ENCODE data around the gene MYO10.

Gene MYO10

DNA sequence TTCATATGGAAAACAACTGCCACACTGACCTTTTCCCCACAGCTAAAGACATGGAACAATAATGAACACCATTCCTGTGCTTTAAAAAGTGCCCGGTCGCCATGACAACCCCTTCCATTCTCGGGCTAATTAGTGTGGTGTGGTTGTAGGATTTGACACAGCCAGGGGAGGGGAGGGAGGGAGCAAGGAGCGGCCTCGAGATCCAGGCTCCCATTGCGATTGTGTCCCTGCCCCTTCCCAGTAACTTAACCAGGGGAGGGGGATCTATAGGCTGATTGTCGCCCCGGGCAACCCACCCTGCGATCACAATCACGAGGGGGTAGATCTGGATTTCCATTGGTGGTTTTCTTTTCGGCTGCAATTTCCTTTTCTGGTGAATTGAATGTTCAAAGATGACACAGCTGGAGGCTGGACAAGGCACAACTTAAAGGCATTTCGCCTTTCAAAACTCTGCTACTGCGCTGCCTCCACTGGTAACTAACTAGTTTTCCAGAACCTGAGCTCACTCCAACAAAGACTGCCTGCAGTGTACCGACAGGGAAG lies 222.6 kb downstream of the MYO10 start:
- no peak for DNase-seq (ENCODE audit: low read depth in 2 of 2)

GRCh38 chr5:16712620-16713019 lies 223.5 kb downstream of the MYO10 start:
- DNase-seq (ENCODE audit: low read depth in 2 of 2) = no peak

DNA sequence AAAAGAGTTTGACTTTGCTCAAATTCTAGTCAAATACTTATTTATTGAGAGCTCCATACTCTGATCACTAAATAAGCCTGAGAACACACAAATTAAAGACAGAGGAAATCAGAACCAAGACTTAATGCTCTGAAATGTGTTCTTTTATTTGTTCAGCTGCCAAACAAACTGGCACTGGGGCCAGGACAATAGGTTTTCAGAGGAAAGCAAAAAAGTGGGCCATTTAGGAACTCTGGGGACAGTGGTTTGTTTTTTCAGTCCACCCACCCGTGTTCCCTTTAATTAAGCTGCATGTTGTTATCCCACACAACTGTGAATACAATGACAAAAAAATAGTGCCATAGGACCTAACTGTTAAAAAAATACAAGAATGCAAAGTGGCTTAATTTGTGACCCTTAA lies 223.9 kb downstream of the MYO10 start:
- no peak for DNase-seq (ENCODE audit: low read depth in 2 of 2)

GRCh38 chr5:16709691-16710433 lies 226.2 kb downstream of the MYO10 start:
- DNase-seq (ENCODE audit: low read depth in 2 of 2) = no peak

DNA sequence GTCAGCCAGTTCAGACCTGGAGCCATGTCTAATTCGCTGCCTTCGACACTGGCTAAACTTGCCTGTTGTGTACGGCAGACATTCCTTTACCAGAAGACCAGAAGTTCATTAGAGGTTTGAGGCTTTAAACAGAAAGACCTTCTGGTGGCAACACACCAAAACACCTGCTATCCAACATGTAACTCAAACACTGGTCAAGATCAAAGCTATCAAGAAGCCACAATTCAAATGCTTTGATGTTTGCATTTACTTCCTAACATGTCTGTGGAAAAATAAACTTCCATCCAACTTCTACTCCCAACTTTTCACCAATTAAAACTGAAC lies 228.3 kb downstream of the MYO10 start:
- DNase-seq (ENCODE audit: low read depth in 2 of 2) = no peak

DNA sequence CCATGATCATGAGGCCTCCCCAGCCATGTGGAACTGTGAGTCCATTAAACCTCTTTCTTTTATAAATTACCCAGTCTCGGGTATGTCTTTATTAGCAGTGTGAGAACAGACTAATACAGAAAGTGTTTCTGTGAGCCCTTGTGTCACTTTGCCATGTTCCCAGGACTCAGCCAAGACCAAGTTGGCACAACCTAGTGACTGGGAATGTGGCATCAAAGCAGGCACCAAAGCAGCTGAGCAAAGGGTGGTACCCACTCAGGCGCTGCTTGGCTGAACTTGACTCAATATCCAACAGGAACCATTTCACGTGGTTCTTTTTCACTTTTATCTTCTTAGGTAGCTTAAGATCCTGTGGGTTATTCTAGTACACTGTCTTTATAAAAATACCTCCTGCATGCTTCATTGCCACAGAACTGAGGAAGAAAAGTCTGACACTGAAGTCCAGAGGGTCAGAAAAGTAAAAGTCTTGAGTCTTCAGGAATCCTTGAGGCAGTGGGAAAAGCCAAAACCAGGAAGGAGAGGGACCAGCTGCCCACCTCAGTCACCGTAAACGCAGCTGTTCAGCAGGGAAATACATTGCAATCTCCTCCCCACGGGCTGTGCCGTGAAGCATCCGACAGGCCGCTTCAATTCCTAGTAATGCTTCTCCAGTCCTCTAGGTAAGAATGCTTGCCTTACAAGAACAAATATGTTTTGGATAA lies 228.8 kb downstream of the MYO10 start:
- DNase-seq (ENCODE audit: low read depth in 2 of 2) = no peak

DNA sequence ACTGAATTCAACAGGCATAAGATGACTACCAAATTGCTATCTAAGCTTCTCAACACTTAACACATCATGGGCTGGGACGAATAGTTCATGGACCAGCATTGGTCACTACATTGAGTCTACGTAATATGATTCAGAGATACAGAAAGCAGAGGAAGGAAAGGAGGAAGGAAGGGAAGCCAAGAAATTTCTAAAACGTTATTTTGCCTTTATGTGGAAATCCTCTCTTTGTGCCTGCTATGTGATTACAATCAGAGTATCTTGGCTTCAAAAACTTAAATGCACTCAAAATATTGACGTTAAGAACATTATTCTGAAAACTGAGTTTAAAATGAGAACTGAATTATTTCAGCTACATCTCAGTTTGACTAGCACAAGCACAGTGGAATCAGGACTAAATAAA lies 231.1 kb downstream of the MYO10 start:
- no peak for DNase-seq (ENCODE audit: low read depth in 2 of 2)

- no peak for DNase-seq (ENCODE audit: low read depth in 2 of 2)
Measured at GRCh38 chr5:16702964-16703363, 233.1 kb downstream of the MYO10 start.

DNA sequence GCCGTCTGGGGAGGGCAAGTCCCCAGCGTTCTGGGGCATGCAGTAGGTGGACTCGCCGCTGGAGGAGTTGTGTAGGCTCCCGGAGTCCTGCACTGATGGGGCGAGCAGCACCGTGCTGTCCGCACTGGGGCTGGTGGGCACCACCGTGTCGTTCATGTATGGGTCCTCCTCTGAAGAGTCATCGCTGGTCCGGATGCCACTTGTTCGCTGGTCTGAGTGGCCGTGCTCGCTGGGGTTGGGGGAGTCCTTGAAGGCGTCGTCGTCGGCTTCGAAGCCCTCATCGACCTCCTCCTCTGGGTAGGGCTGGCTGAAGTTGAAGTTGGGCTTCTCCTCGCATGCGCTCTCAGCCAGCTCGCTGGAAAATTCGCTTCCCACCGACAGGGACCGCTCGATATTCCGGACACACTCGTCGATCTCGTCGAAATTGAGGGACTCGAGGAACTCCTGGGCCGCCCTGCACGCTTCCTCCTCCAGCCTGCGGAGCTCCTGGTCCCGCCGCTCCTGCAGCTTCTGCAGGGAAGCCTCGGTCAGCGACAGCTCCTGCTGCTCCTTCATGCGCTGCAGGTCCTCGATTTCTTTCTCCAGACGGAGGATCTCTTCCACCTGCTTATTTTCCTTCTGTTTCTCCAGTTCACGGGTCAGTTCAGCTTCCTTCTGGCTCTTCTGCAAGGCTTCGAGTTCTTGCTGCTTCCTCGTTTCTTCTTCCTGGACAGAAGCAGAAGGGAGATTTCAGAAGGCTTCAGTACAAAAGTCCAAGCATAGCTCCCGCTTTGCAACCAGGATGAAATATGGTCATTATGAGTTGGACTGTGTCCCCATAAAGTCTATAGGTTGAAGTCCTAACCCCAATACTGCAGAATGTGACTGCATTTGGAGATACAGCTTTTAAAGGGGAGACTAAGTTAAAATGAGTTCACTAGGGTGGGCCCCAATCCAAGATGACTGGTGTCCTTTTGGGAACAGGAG lies 234.7 kb downstream of the MYO10 start:
- DNase-seq (ENCODE audit: low read depth in 2 of 2) = no peak

DNA sequence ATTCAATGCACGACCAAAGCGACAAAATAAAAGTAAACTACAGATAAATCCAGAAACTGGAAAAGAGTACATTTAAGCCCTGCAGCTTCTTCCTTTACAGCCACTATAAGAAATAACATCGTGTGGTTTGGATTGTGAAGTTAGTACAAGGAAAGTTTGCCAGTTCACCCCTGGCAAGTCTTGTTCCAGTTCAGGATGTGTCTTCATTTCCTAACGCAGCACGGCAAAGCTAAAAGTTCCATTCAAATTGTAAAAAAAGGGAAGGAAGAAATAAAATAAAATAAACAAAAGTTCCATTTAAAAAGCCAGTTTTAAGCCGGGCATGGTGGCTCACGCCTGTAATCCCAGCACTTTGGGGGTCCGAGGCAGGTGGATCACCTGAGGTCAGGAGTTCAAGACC lies 236.0 kb downstream of the MYO10 start:
- no peak for DNase-seq (ENCODE audit: low read depth in 2 of 2)

GRCh38 chr5:16695779-16696178 lies 240.3 kb downstream of the MYO10 start:
- no peak for DNase-seq (ENCODE audit: low read depth in 2 of 2)

DNA sequence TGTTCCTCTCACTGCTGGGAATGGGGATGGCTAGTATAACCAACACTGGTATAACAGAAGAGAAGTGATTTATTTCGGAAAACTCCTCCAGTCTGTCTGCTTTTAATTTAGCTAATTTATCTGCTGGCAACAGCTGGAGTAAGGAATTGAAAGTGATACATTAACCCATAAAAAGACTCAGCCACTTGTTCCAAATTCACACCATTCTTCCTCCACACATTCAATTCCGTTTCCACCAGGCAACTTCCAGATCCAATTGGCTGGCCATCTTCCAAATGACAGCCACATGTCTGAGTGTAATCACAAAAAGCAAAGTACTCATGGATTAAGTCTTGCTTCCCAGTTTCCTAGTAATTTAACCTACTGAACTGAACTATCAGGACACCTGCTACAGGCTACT lies 242.2 kb downstream of the MYO10 start:
- DNase-seq (ENCODE audit: low read depth in 2 of 2) = no peak

DNA sequence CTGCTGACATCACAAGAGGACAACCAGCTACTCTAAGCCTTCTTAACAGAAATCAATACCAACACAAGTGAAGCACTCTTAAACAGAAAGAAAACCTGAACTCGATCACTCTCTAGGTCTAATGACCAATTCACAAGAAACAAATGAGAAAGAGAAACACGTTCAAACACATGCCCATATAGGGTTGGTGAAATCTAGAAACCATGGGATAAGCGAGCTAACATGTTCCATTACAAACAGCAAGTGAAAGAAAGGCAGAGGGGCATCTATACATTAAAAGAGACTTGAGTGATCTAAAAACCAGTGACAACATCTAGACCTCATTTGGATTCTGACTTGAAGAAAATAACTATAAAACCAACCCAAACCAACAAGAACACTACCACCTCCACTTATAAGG lies 244.4 kb downstream of the MYO10 start:
- DNase-seq (ENCODE audit: low read depth in 2 of 2) = no peak

GRCh38 chr5:16690243-16690852 lies 245.7 kb downstream of the MYO10 start:
- no peak for DNase-seq (ENCODE audit: low read depth in 2 of 2)

GRCh38 chr5:16687898-16688297 lies 248.2 kb downstream of the MYO10 start:
- no peak for DNase-seq (ENCODE audit: low read depth in 2 of 2)

GRCh38 chr5:16685069-16685468 lies 251.0 kb downstream of the MYO10 start:
- DNase-seq (ENCODE audit: low read depth in 2 of 2) = no peak

DNA sequence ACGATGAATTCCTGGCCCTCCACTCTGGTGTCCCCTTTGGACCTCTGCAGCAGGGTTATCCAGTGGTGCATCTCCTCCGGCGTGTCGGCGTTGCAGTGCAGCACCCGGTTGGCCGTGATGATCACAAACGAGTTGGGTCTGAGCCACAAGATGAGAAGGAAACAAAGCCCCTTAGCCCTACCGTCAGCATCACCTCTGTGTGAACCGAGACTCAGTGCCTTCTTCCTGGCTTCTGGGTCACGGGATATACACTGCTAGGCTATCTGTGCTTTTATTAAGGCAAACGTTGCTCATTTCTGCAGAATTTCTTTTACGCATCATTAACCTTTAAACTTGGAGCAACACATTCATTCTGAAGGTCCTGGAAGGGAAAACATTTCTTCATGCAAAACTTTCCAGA lies 254.2 kb downstream of the MYO10 start:
- DNase-seq (ENCODE audit: low read depth in 2 of 2) = no peak

- DNase-seq (ENCODE audit: low read depth in 2 of 2) = no peak
Measured at GRCh38 chr5:16679863-16680262, 256.2 kb downstream of the MYO10 start.

- no peak for DNase-seq (ENCODE audit: low read depth in 2 of 2)
Measured at GRCh38 chr5:16679190-16679589, 256.9 kb downstream of the MYO10 start.

DNA sequence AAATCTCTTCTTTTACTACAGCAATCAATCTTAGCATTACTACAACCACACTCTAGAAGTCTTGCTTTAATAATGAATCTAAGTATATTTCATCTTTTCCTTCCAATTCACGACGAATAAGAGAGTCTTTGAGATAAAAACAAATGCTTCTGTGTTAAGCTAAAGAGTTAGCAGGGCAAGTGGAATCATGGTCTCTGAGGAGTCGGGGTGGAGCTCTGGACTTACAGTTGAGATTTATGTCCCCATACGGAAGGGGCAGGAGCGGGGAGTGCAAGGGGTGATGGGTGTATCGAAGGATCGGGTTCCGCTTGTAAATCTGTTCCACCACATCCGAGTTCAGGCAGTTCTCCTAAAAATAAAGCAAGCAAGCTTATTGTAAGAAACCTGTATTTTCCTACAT lies 260.3 kb downstream of the MYO10 start:
- DNase-seq (ENCODE audit: low read depth in 2 of 2) = no peak

- no peak for DNase-seq (ENCODE audit: low read depth in 2 of 2)
Measured at GRCh38 chr5:16674750-16675149, 261.3 kb downstream of the MYO10 start.
